Measurements from ENCODE around the gene MT4. TPM values are rescaled to one million over a fixed set of nuclear protein-coding genes. Genes with fewer than 3 reads are reported as not detected.

The MT4 gene
- polyA plus RNA-seq, 2 of the 4 experiments (the other 2 are of a cell fraction) = not detected

GRCh38 chr16:56532714-56533113 is 32.2 kb upstream of the MT4 start:
- POLR2A ChIA-PET = no interaction called here
- FAIRE-seq (no peak), ATAC-seq (peak; percentile 61 to 63; a peak in 5 of 6 replicates), DNase-seq (ENCODE audit: low read depth in 1 of 2, low spot score in 1 of 2) (no peak)
- Histone ChIP-seq H3K27ac (no peak overlapping the region), H3K4me3 (no peak overlapping the region), H3K4me1 (no peaks in the 10 kb centered on the region), H3K4me2 (no peak overlapping the region), H3K9me3 (no peaks in the 10 kb centered on the region)
- CTCF ChIA-PET = interaction anchor here (0.9 to 1.6 kb wide), 2 partner anchors 17 to 19 kb away, joined by 3 to 5 read pairs; no protein-coding TSS in a partner anchor
- 51% methylated on average over 4 of the region's 4 CpGs for WGBS (ENCODE audit: missing lambda C conversion rate)
- TF ChIP-seq USF2 (IDR thresholded peaks at IDR 0.05) (no peak), JUNB (IDR thresholded peaks at IDR 0.05) (no peak), PHF8 (IDR thresholded peaks at IDR 0.05; ENCODE audit: borderline replicate concordance, low read depth) (no peak), CTCF (IDR thresholded peaks at IDR 0.05) (no peak), RCOR1 (IDR thresholded peaks at IDR 0.05; ENCODE audit: low read depth, low read length) (no peak), BHLHE40 (IDR thresholded peaks at IDR 0.05; ENCODE audit: low read depth, low read length) (no peak), RARB (CRISPR knock-in tag; IDR thresholded peaks at IDR 0.05) (no peak), GATA3 (IDR thresholded peaks at IDR 0.05; ENCODE audit: borderline replicate concordance) (no peak), MAZ (IDR thresholded peaks at IDR 0.05; ENCODE audit: borderline replicate concordance, low read depth, low read length) (no peak), ATOH8 (CRISPR knock-in tag; IDR thresholded peaks at IDR 0.05; ENCODE audit: low read depth) (no peak), CBX8 (IDR thresholded peaks at IDR 0.05) (no peak), PBX3 (IDR thresholded peaks at IDR 0.05) (no peak), HEYL (CRISPR knock-in tag; IDR thresholded peaks at IDR 0.05) (no peak), ZSCAN20 (CRISPR knock-in tag; IDR thresholded peaks at IDR 0.05) (no peak), NPAS2 (CRISPR knock-in tag; IDR thresholded peaks at IDR 0.05; ENCODE audit: borderline replicate concordance) (no peak), KDM1A (IDR thresholded peaks at IDR 0.05; ENCODE audit: low read depth) (no peak), CHD4 (IDR thresholded peaks at IDR 0.05; ENCODE audit: borderline replicate concordance) (no peak), E2F6 (IDR thresholded peaks at IDR 0.05; ENCODE audit: borderline replicate concordance, low read depth) (no peak)

- ATAC-seq (no peak), DNase-seq (ENCODE audit: low read depth in 1 of 2, low spot score in 1 of 2) (no peak), FAIRE-seq (no peak)
- 26% methylated on average over 8 of the region's 8 CpGs for WGBS (ENCODE audit: missing lambda C conversion rate)
- Histone ChIP-seq H3K4me1 (no peaks in the 10 kb centered on the region), H3K9me3 (no peaks in the 10 kb centered on the region), H3K4me2 (no peak overlapping the region), H3K27ac (no peak overlapping the region), H3K4me3 (no peak overlapping the region)
- ChIA-PET CTCF (interaction anchor here (1.0 to 1.9 kb wide), 3 partner anchors 18 to 66 kb away, joined by 3 to 5 read pairs (median 3); no protein-coding TSS in a partner anchor), POLR2A (no interaction called here)
- no peak for TF ChIP-seq GATA3 (IDR thresholded peaks at IDR 0.05; ENCODE audit: borderline replicate concordance)
- TF ChIP-seq E2F6 (IDR thresholded peaks at IDR 0.05; ENCODE audit: borderline replicate concordance, low read depth) = no peak
- TF ChIP-seq HOXB13 (CRISPR knock-in tag; IDR thresholded peaks at IDR 0.05; ENCODE audit: low read depth) = no peak
- no peak for TF ChIP-seq CEBPB (IDR thresholded peaks at IDR 0.05)
- no peak for TF ChIP-seq ZC3H11A (IDR thresholded peaks at IDR 0.05)
- TF ChIP-seq RCOR1 (IDR thresholded peaks at IDR 0.05; ENCODE audit: low read depth, low read length) = no peak
- TF ChIP-seq HEYL (CRISPR knock-in tag; IDR thresholded peaks at IDR 0.05) = no peak
- no peak for TF ChIP-seq FOSB (CRISPR knock-in tag; IDR thresholded peaks at IDR 0.05)
- TF ChIP-seq BCL3 (IDR thresholded peaks at IDR 0.05) = no peak
- TF ChIP-seq KDM1A (IDR thresholded peaks at IDR 0.05; ENCODE audit: low read depth) = no peak
- no peak for TF ChIP-seq HOXA7 (CRISPR knock-in tag; IDR thresholded peaks at IDR 0.05)
- no peak for TF ChIP-seq REST (IDR thresholded peaks at IDR 0.05)
Observed at GRCh38 chr16:56534847-56535383, 30.0 kb upstream of the MT4 start.

Measured in A549 (cell line).